ENCODE results near the gene CCBE1.
A peak's percentile ranks its signal among the peaks of the same experiment; 100 is the strongest.

CCBE1 gene

DNA sequence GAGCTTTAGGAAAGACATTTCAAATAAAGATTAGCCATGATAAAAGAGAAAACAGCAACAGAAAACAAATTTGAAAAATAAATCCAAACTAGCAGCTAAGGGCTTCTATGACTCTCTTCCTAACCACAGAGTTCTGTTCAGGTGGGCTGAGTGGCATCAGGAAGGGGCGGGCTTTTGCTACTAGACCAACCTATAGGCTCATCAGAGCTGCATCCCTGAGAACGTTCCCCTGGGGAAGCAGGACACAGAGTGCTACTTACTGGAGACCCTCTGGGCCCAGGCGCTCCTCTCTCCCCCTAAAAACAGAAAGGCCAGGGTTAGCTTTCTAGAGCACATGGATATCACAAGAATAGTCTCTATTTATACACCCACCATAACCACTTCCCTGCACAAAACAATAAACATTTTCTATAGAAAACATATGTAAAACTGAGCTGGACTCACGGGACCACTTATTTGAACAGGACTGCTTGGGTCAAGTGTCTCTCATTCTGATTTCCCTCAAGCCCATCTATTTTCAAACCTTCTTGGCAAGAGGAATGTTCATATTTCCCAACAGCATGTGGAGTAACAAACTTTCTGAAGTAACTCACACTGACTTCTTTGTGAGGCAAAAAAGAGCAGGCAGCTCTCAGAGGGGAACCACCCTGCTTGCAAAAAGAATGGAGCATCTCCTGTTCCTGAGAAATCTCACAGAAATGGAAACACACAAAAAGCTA lies 259.2 kb downstream of the CCBE1 start:
- DNase-seq = no peak

DNA sequence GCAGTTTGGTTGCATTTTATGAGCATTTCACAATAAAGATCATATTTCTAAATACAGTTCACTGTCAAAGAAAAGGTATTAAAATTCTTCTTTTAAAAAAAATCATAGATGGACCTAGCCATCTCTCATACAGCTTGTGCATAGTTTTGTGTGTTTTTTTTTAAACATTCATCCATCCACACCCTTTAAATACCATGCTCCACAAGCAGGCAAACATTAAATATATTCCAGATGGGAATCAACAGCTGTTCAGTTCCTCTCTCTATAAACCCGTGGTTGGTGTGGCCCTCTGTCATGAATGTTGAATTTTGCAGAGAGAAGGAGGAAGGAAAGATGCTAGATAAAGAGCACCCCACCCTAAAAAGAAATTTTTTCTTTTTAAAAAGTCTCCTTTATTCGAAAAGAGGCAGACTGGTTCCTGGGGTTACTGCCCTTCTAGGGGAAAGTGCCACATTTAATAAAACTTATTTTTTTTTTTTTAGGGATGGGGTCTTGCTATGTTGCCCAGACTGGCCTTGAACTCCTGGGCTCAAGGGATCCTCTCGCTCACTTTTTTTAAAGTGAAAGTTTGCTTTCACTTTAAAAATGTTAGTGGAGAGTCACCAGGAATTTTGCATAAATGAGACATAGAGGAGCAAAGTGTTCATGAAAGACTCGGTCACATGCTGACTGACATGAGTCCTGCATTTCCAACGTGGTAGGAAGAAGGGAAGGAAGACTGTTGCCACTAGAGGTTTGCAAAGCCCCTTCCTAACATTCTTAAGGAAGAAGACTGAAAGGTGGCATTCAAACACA lies 264.2 kb downstream of the CCBE1 start:
- no peak for DNase-seq

DNA sequence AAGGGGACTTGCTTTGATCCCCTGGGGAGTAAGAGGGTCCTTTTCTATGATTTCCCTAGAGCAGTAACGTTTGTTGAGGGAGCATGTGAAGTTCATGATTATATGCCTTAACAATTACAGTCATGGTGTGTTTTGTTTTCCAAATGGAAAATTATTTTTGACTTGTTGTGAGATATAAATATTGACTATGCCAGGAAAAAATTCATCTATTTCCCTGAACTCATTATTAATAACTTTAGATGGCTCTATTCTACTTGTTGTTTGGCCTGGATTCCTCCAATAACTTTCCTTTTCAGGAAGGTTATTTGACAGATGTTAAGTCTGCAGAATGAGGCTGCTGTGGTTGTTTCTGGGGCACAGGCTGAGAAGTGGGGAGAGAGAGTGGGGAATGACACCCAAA lies 266.1 kb downstream of the CCBE1 start:
- no peak for DNase-seq

DNA sequence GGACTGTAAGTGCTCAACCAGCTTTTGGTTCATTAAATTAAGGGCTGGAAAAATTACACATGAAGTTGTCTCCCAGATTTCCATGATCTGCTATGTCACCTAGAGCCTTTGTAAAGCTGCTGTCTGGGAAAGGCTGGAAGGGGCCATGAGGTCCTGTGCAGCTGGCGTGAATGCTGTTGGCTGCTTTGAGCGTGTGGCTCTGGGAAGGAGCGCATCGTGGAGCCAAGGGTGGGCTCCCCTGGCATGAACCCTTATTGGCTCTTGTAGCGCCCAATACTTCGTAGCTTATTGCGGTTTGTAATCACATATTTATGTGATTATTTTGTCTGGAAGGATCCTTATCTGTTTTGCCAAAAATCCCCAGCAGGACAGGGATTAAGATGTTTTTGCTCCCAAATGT lies 267.6 kb downstream of the CCBE1 start:
- no peak for DNase-seq

DNA sequence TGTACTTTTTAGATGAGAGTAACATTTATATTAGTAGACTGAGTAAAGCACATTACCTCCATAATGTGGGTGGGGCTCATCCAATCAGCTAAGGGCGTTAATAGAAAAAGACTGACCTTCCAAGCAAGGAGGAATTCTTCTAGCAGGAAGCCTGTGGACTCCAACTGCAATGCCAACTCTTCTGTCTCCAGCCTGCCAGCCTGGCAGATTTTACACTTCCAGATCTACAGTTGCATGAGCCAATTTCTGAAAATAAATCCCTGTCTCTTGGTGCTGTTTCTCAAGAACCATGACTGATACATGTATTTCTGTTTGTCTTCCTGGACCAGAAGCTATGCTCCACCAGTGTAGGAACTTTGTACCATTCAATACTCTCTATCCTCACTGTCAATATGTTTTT lies 269.2 kb downstream of the CCBE1 start:
- no peak for DNase-seq

DNA sequence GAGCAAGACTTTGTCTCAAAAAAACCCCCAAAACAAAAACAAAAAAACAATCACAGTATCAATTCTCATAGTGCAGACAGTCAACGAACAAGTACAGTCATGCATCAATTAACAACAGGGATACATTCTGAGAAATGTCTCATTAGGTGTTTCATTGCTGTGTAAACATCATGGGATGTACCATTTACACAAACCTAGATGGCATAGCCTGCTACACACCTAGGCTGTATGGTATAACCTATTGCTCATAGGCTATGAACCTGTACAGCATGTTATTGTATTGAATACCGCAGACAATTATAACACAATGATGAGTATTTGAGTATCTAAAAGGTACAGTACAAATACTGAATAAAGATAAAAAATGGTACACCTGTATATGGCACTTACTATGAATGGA lies 270.4 kb downstream of the CCBE1 start:
- no peak for DNase-seq

DNA sequence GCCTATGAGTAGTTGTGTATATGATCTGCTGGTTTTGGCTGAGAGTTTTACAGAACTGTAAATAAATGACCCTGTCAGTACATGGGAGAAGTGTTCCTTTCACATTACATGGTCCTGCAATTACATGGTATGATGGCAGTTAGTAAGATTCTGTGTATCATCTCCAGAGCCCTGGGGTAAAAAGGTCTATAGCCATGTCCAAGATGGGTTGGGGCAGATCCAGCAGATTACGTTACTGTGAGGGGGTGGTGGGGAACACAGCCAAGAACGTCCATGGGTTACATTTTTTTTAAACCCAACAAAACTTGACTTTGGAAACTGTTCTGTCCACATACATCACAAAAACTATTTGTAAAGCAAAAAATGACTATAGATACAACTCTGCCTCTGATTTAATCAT lies 274.0 kb downstream of the CCBE1 start:
- DNase-seq = no peak

DNA sequence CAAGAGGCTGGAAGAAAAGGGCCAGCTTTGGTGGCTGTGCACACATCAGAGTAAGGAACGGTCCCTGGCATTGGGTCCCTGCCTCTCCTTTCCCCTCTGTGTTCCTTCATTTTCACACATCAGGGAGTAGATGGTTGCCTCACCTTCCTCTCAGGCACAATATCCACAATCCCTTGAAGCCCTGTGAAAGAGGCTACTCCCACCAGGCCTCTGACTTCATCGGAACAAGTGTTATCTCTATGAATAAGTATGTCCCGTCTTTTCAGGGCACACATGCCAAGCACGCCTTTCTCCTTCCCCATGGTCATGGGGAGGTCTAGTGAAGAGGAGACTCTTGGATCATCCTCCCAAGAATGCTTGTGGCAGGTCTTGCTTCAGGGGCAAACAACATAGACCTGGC lies 277.0 kb downstream of the CCBE1 start:
- no peak for DNase-seq

DNA sequence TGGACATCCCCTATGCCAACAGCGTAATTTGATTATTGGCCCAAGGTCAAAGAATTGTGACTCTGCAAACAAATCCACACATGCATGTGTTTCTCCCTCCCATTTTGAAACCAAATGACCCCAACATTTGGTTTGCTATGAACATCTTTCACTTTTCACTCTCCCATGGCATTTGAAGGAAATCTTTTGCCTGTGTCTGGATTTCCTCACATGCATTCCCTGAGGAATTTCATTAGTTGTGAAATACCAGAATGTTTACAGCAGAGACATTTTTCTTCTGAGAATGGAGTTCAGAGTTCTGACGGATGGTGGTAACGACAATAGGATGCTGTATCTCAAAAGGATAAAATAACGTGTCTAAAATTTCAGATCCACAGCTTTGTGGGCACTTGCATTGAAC lies 277.8 kb downstream of the CCBE1 start:
- DNase-seq = no peak

DNA sequence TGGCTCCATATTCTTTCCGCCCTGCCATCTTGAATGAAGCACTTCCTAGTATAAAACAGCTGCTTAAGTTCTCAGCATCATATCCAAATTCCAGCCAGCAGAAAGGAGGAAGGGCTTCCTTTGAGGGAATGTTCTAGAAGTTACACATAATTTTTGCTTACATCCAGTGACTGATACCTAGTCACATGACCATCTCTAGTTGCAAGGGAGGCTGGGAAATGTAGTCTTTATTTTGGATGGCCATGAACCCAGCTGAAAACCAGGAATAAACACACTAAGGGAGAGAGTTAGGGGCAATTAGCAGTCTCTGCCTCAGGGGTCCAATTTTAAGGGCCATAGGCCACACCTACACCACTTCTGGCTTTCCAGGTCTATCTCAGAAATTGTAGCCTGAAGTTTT lies 280.4 kb downstream of the CCBE1 start:
- DNase-seq = no peak

DNA sequence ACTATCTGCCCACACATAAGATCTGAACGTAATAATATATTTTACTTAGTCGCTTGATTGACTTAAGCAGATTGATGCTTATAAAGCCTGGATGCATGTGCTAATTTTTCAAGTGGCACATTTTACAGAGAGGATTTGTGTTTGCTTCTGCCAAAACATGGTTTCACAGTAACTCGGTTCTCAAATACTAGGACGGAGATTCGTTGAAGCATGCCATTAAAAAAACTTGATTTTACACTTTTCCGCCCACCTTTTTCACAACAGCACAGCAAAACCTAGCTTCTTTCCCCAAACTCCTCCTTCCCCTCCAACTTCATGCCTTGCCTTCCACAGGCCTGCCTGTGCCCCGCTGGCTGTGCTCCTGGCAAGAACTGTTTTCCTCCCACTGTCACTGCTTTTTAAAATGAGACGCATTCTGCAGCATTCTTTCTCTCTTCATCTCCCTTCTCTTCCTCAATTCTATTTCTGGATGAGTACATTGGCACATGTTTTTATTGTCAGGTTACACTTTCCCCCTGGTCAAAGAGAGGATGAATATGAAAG lies 283.0 kb downstream of the CCBE1 start:
- DNase-seq = no peak

DNA sequence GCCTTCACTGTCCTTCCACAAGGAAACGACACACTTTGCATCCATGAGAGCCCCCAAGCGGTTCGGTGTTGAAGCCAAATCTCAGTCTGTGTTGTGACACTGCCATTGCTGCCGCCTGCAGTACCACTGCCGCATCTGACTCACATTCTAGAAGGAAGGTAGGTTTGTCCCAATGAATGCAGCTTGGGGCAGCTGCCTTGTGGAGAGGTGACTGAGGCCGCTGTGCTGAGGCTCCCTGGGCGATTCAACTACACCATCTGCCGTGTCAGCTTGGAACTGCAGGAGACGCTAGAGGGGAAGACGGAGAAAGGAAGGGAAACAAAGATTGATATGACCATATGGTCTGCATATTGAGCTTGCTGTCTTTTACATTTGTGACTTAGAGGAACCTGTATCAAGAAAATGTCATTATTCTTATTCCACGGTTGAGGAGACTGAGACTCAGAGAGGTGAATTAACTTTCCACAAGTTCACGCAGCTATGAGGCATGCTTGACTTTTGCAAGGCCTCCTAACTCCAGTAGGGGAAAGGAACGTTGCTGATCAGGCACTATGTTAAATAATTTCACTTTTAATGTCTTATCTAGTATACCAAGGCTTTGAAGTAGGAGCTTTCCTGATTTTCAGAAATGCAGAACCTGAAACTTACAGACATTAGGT lies 294.7 kb downstream of the CCBE1 start:
- DNase-seq = peak; percentile 28

DNA sequence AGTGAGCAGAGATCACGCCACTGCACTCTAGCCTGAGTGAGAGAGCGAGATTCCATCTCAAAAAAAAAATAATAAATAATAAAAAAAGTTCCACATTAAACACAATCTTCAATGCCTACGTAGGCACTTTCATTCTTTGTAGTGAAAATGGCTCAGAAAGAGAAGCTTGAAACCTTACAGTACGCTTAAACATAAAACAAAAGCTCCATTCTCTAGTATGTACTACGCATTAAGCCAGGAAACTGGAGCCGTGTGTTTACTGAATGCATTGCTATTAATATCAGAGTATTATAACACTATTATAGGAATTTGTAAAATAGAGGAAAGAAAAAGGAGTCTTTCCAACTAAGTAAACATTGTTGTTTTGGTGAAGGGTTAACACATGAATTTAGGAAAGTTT lies 296.8 kb downstream of the CCBE1 start:
- no peak for DNase-seq

DNA sequence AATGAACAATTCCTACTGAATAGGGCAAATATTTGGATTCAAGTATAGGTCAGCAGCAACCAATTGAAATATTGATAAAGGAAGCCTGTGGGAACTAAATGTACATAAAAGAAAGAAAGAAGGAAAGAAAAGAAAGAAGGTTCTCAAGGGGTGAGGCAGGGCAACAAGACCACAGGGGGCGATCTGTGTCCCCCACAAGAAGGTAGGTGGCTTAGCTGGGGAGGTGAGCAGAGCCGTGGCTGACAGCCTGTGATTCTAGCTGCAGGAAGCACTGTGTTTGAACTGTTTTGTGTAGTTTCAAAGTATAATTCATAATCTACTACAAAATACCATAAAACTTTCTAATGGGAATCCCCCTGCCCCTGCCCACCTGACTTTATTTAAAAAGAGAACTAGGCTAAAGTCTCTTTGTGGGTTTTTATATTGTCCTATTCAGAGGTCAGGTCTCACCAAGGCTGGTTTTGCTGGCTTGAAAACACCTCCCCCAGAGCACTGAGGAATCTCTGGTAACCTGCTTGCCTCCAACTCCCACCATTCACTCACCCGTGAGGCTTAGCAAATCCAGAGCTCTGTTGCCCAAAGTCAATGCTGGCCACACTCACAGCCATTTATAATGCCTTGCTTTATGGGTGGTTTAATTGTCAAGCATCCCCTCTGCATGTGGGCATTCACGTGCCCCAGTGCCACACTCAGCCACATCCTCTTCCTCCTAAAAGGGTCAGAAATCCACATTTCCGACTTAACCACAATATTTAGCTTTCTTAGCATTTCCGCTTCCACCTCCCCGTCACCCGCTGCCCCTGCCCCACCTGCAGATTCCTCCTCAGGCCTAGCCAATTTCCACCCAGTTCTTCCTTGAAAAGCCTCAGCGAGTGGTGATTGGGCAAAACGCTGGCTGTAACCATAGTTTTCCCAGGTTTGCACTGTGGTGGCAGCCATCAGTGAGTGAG lies 301.7 kb downstream of the CCBE1 start:
- no peak for DNase-seq

DNA sequence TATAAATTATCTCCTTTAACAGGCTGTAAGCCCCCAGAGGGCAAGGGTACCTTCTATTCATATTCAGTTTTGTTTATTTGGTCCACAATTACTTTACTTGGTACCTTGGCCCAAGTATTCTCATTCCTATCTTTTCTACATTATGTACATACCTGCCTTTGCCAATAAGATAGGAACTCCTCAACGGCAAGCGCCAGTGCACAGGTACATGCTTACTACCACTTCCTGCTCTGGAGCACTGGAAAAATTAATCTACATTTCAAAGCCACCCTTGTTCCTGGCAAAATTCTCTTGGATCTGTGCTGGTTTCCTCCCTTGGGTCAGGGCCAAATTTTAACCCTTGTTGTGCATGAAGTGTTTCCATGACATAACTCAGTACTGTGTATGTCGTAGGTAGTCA lies 303.8 kb downstream of the CCBE1 start:
- DNase-seq = no peak

DNA sequence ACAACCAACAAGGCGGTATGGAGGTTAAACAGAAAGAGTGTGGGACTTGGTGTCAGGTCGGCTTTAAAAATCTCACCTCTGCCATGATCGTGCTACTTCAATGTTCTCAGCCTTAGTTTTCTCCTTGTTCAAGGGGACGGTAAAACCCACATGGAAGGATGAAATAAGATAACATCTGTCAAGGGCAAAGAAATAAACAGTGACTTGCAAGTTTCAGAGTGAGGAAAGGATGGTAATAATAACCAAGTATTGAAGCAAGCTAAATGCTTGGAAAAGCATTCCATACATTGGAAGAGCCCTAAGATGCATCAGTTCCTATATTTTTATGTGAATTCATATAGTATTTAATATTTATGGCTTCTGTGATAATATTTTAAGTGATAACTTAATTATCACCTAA lies 308.4 kb downstream of the CCBE1 start:
- DNase-seq = no peak

DNA sequence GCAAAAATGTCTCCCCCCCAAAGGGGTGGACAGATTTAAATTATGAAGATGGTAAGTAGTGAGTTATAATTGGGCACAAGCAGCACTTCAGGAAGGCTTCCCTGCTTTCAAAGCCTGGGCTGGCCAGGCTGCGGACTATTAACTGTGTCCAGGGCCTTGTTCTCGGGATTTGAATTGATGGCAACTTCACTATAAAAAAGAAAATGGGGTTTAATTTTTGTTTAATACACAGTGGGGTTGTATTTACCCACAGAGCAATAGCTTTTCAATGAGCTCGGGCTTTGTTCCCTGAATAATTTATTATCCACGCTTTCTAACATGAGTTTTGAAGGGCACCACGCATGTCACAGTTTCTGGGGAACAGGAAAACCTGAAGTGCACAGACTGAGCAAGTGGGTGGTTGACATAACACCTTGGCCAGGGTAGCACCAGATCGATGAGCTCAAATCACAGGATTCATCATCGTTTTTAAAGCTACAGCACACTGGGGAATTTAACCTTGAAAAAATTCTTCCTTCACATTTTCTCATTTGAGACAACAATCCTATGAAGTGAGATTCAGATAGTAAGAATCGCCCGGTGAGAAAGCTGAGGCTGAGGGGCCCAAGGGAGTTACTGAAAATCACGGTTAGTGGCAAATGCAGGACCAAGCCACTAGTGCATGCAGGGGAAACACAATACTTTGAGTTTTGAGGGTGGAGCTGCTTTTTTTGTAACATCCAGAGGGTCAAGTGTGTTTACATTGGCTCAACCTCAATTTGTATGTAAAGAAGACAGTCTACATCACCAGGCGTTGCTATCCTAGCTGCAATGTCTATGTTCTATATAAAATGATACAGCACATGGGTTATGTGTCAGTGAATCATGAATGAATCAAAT lies 309.3 kb downstream of the CCBE1 start:
- DNase-seq = no peak

DNA sequence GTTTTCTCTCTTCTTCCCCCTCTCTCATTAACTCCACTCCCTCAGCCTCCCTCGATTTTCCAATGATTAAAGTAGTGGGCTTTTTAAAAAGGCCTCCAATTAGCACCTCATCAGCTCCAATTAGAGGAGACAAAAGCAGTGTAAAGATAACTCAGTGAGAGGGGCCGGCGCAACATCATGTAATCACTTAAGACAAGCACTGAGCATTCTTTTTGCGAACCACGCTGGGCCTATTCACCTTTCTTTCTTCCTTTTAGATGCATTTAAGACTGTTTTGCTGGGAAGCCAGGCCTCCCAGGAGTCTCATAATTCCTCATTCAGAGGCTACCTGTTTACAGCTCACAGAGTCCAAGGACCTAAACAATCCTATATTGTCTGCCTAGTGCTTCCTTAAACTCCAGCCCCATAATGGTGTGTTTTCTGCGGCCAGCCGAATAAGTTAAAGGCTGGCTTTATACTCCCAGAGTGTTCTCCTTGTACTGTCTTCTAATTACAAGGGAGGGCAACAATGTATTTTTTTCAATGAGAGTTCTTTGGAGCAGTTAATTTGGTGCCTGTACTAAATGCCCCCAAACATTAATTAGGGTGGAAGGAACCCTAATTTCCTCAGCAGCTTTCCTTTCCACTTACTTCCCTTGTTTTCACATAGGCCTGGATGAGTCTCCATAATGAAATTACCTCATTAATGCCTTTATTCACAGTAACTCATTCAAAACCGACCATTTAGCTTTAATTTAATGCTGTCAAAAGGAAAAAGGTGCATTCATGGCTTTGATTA lies 310.1 kb downstream of the CCBE1 start:
- no peak for DNase-seq

DNA sequence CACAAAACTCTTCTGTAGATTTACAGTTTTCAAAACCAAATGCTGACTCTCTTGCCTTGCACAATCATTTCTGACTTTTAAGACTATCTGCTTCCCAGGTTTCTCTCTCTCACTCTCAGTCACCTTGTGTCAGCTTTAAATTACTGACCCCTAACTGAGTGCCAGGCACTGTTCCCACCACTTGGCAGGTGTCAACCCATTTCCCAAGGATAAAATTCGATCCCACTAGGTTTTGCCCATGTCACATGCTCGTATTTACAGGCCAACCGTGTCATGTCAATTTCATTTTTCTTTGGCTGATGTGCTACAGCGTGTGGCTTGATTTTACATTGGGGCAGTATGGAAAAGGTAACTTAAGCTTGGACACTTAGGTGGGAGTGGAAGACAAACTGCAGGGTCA lies 312.0 kb downstream of the CCBE1 start:
- no peak for DNase-seq

DNA sequence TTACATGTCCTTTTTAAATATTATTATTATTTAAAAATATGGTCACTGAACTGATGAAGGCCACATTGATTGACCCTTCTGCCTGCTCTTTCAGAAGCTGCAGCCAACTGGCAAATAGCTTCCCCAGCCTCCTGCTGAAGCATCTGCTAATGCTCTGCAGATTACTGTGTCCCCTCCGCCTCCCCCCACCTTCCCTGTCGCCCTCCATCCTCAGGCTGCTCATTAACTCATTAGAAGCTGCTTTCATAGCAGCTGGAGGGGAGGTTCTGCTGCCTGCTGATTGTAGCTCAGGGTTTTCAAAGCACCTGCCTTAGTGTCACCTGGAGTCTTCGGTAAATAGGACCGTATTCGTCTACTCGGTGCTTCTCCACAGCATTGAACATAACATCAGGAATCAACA lies 313.4 kb downstream of the CCBE1 start:
- DNase-seq = no peak

DNA sequence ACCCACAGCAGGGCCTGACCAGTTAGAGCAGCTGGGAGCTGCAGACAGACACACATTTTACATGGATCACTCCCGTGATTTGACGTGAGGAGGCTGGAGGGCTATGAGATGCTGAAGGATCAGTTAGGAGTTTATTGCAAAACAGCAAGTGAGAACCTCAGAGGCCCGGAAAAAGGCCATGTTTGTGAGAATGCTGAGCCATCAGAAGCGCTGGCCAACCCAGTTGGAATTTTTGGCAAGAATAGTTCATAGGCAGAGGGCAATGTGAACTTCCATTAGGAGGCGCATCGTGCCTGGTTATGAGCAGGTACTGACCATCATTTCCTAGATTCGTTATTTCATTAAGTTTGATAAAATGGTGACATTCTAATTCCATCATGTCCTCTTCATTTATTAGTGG lies 314.8 kb downstream of the CCBE1 start:
- no peak for DNase-seq
